ENCODE results near the gene KYAT1. TPM values are rescaled to one million over a fixed set of nuclear protein-coding genes. Genes with fewer than 3 reads are reported as not detected.

Gene KYAT1
- total and polyA plus RNA-seq, 2 of the 13 experiments (the other 11 are each of a cell fraction or from before 2014, with no cell fraction given), result 9.2 to 46.5 TPM

DNA sequence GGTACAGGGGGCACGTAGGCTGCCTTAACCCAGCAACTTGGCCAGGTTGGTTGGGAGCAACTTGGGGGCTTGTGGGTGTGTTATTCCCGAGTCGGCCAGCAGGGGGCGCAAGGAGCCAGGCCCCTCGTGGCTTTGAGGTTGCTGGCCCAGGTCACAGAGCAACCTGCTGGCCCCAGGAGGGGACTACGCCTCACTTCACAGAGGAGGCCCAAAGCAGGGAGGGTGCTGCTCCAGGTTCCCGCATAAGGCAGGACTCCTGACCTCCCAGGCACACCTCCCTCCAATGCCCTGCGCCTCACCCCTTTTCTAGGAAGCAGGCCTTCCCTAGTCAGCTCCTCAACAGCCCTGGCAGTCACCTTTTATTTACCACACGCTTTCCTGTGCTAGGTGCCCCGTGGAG, 18.1 kb downstream of the KYAT1 start (continued):
- TF ChIP-seq PCBP1 (IDR thresholded peaks at IDR 0.05; ENCODE audit: borderline replicate concordance, low read depth, low read length) (no peak), GRHL1 (CRISPR knock-in tag; conservative IDR thresholded peaks at IDR 0.05) (no peak), TAF1 (CRISPR knock-in tag; IDR thresholded peaks at IDR 0.05) (no peak), HNRNPUL1 (IDR thresholded peaks at IDR 0.05; ENCODE audit: low read depth, low read length) (no peak), PHF21A (CRISPR knock-in tag; IDR thresholded peaks at IDR 0.05) (peak; percentile 28; the same call in 1 of the 2 replicates), ZNF564 (CRISPR knock-in tag; IDR thresholded peaks at IDR 0.05) (no peak), ZNF317 (CRISPR knock-in tag; IDR thresholded peaks at IDR 0.05) (no peak), ZNF251 (CRISPR knock-in tag; IDR thresholded peaks at IDR 0.05) (no peak), NFYC (CRISPR knock-in tag; IDR thresholded peaks at IDR 0.05) (no peak), SAFB2 (CRISPR knock-in tag; IDR thresholded peaks at IDR 0.05; ENCODE audit: borderline replicate concordance, low read depth) (no peak), SMC3 (IDR thresholded peaks at IDR 0.05; ENCODE audit: low read length) (peak; percentile 76; the same call in 1 of the 2 replicates), SOX6 (IDR thresholded peaks at IDR 0.05) (no peak), SOX6 (CRISPR knock-in tag; IDR thresholded peaks at IDR 0.05) (peak; percentile 45), ZNF879 (CRISPR knock-in tag; IDR thresholded peaks at IDR 0.05) (no peak), KMT2B (CRISPR knock-in tag; IDR thresholded peaks at IDR 0.05) (no peak), CSRNP2 (CRISPR knock-in tag; conservative IDR thresholded peaks at IDR 0.05; ENCODE audit: low read depth) (no peak), DMAP1 (CRISPR knock-in tag; IDR thresholded peaks at IDR 0.05) (peak; percentile 50; the same call in 1 of the 2 replicates), ZNF446 (CRISPR knock-in tag; IDR thresholded peaks at IDR 0.05) (no peak), MTF1 (CRISPR knock-in tag; IDR thresholded peaks at IDR 0.05) (no peak), HMG20B (CRISPR knock-in tag; conservative IDR thresholded peaks at IDR 0.05) (no peak), ZNF33B (CRISPR knock-in tag; IDR thresholded peaks at IDR 0.05) (no peak), CERS6 (CRISPR knock-in tag; IDR thresholded peaks at IDR 0.05) (no peak), KLF6 (CRISPR knock-in tag; IDR thresholded peaks at IDR 0.05) (peak; percentile 52; the same call in 1 of the 2 replicates), ZSCAN30 (CRISPR knock-in tag; IDR thresholded peaks at IDR 0.05) (no peak), RARA (CRISPR knock-in tag; IDR thresholded peaks at IDR 0.05) (0 out of 2 replicates have a peak, but pooled peaks have one; percentile 52), ZKSCAN1 (IDR thresholded peaks at IDR 0.05; ENCODE audit: low read length) (no peak), PHF20 (CRISPR knock-in tag; IDR thresholded peaks at IDR 0.05) (no peak), ZNF709 (CRISPR knock-in tag; IDR thresholded peaks at IDR 0.05) (no peak)
- TF ChIP-seq, protein P1, sequence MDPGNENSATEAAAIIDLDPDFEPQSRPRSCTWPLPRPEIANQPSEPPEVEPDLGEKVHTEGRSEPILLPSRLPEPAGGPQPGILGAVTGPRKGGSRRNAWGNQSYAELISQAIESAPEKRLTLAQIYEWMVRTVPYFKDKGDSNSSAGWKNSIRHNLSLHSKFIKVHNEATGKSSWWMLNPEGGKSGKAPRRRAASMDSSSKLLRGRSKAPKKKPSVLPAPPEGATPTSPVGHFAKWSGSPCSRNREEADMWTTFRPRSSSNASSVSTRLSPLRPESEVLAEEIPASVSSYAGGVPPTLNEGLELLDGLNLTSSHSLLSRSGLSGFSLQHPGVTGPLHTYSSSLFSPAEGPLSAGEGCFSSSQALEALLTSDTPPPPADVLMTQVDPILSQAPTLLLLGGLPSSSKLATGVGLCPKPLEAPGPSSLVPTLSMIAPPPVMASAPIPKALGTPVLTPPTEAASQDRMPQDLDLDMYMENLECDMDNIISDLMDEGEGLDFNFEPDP (CRISPR knock-in tag; conservative IDR thresholded peaks at IDR 0.05), result no peak
